Measurements from ENCODE around the gene USP54. TPM values are rescaled to one million over a fixed set of nuclear protein-coding genes. Genes with fewer than 3 reads are reported as not detected.

USP54 gene
- total RNA-seq, 1 experiment from 2014 or later = 32.8 TPM

GRCh38 chr10:73614720-73615119 lies 23.6 kb upstream of the USP54 start:
- no peaks in the 10 kb centered on the region for H3K4me1 ChIP-seq (ENCODE audit: control insufficient read depth, insufficient read depth, low read length)
- no peaks in the 10 kb centered on the region for H3K9me3 ChIP-seq (ENCODE audit: control insufficient read depth, insufficient read depth, low read depth, low read length)
- no TSS peak for BruUV-seq (replicated peaks)
- ATAC-seq (no peak), DNase-seq (ENCODE audit: low read depth, low spot score) (no peak)
- no peak overlapping the region for H3K4me3 ChIP-seq (ENCODE audit: low read depth in 2 of 2, low read length in 2 of 2)
- no peaks in the 10 kb centered on the region for H3K36me3 ChIP-seq (ENCODE audit: control insufficient read depth, insufficient read depth, low read length)
- intact Hi-C loops (cut with micrococcal nuclease; ENCODE audit: unreplicated experiment) = no loop called here
- ChIA-PET POLR2A (no interaction called here), CTCF (no interaction called here)
- no peak overlapping the region for H3K27ac ChIP-seq (ENCODE audit: low read length)
- TF ChIP-seq SIN3A (IDR thresholded peaks at IDR 0.05; ENCODE audit: borderline replicate concordance, insufficient read depth, low read depth, low read length) (no peak), POLR2AphosphoS5 (IDR thresholded peaks at IDR 0.05; ENCODE audit: low read depth, low read length) (no peak), REST (IDR thresholded peaks at IDR 0.05; ENCODE audit: insufficient read depth in 1 of 2, low read depth in 2 of 2, low read length in 1 of 2) (no peak), CTCF (IDR thresholded peaks at IDR 0.05) (no peak), TCF7L2 (IDR thresholded peaks at IDR 0.05; ENCODE audit: low read depth, low read length) (no peak)
- in situ Hi-C loops (cut with HindIII; ENCODE audit: low pct_unique_long_range_greater_than_20kb, low sequenced_read_pairs) = no loop called here
- H3K27me3 ChIP-seq (ENCODE audit: control insufficient read depth, insufficient read depth, low read length) = no peaks in the 10 kb centered on the region

GRCh38 chr10:73609116-73609515 lies 18.0 kb upstream of the USP54 start:
- Histone ChIP-seq H3K4me3 (ENCODE audit: low read depth in 2 of 2, low read length in 2 of 2) (no peak overlapping the region), H3K9me3 (ENCODE audit: control insufficient read depth, insufficient read depth, low read depth, low read length) (no peaks in the 10 kb centered on the region), H3K27ac (ENCODE audit: low read length) (no peak overlapping the region), H3K36me3 (ENCODE audit: control insufficient read depth, insufficient read depth, low read length) (no peaks in the 10 kb centered on the region), H3K4me1 (ENCODE audit: control insufficient read depth, insufficient read depth, low read length) (no peaks in the 10 kb centered on the region), H3K27me3 (ENCODE audit: control insufficient read depth, insufficient read depth, low read length) (no peaks in the 10 kb centered on the region)
- DNase-seq (ENCODE audit: low read depth, low spot score) (no peak), ATAC-seq (no peak)
- TF ChIP-seq REST (IDR thresholded peaks at IDR 0.05; ENCODE audit: insufficient read depth in 1 of 2, low read depth in 2 of 2, low read length in 1 of 2) = no peak
- no peak for TF ChIP-seq TCF7L2 (IDR thresholded peaks at IDR 0.05; ENCODE audit: low read depth, low read length)
- no peak for TF ChIP-seq POLR2AphosphoS5 (IDR thresholded peaks at IDR 0.05; ENCODE audit: low read depth, low read length)
- TF ChIP-seq SIN3A (IDR thresholded peaks at IDR 0.05; ENCODE audit: borderline replicate concordance, insufficient read depth, low read depth, low read length) = no peak
- TF ChIP-seq CTCF (IDR thresholded peaks at IDR 0.05) = no peak
- BruUV-seq (replicated peaks) = no TSS peak
- in situ Hi-C loops (cut with HindIII; ENCODE audit: low pct_unique_long_range_greater_than_20kb, low sequenced_read_pairs) (no loop called here), intact Hi-C loops (cut with micrococcal nuclease; ENCODE audit: unreplicated experiment) (no loop called here)
- POLR2A ChIA-PET = interaction anchor here (0.7 kb wide), 1 partner anchor 18 kb away, joined by 10 read pairs; the partner anchor contains the start of gene USP54
- CTCF ChIA-PET = no interaction called here
